ENCODE data around the gene TANC1. TPM values are rescaled to one million over a fixed set of nuclear protein-coding genes. Genes with fewer than 3 reads are reported as not detected.

Gene TANC1
- total RNA-seq, 1 experiment from 2014 or later: 2.5 TPM

DNA sequence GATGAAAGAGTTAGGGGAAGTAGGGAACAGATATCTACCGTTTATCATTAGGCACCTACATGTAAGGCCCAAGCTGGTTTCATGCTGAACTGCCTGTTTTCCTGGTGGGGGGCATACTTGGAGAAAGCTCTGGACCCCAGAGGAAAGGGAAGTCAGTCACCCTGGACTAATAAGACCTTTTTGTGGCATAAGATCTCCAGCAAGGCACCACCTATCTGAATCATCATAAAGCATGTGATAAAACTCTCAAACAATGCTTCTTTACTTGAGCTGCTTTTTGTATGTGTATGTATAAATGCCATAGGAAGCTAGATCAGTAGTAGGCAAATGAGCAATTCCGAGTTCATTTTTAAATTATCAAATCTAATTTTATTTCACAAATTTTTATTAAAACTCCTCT is 104.8 kb downstream of the TANC1 start:
- Histone ChIP-seq H3K4me1 (ENCODE audit: insufficient read depth, low read length) (no peaks in the 10 kb centered on the region), H2BK20ac (ENCODE audit: low read depth, low read length, poor library complexity, severe bottlenecking) (no peak overlapping the region), H3K9me3 (ENCODE audit: control insufficient read depth, low read depth, low read length) (no peaks in the 10 kb centered on the region), H2AFZ (ENCODE audit: low read length) (no peak overlapping the region), H3K79me2 (ENCODE audit: insufficient read depth, low read length) (no peaks in the 10 kb centered on the region), H3K23me2 (ENCODE audit: insufficient read length, low read depth, low read length, poor library complexity, severe bottlenecking) (no peaks in the 10 kb centered on the region), H2AK5ac (ENCODE audit: insufficient read length, low read length) (no peak overlapping the region), H2BK5ac (ENCODE audit: insufficient read length, low read length) (no peak overlapping the region), H4K8ac (replicated peaks; ENCODE audit: insufficient read length, low read depth, low read length) (no peak overlapping the region), H3K9ac (ENCODE audit: extremely low read depth, insufficient read length, low read length) (no peak overlapping the region), H2BK15ac (ENCODE audit: low read depth, low read length) (no peak overlapping the region), H3K4me2 (ENCODE audit: insufficient read depth, insufficient read length, low read length) (no peak overlapping the region), H3K27me3 (ENCODE audit: insufficient read depth, low read length) (no peaks in the 10 kb centered on the region), H3K56ac (ENCODE audit: insufficient read length, low read depth, low read length) (no peak overlapping the region), H3K18ac (ENCODE audit: insufficient read length, low read depth, low read length) (no peak overlapping the region), H2BK12ac (ENCODE audit: insufficient read length, low read depth, low read length) (no peak overlapping the region), H3K4ac (ENCODE audit: low read depth, low read length) (no peak overlapping the region), H3K14ac (ENCODE audit: insufficient read depth, low read length) (no peak overlapping the region), H4K5ac (ENCODE audit: insufficient read length, low read depth, low read length) (no peak overlapping the region), H4K20me1 (ENCODE audit: control insufficient read depth, insufficient read depth, insufficient read length) (no peaks in the 10 kb centered on the region), H4K91ac (ENCODE audit: insufficient read length, low read depth, low read length) (no peak overlapping the region), H3T11ph (ENCODE audit: low read length) (no peak overlapping the region), H3K79me1 (ENCODE audit: insufficient read depth, low read depth, low read length, poor library complexity, severe bottlenecking) (no peaks in the 10 kb centered on the region), H3K27ac (ENCODE audit: insufficient read length, low read depth, low read length) (no peak overlapping the region), H3K23ac (ENCODE audit: insufficient read length, low read depth, low read length) (no peak overlapping the region), H2BK120ac (ENCODE audit: low read depth, low read length, poor library complexity, severe bottlenecking) (no peak overlapping the region)
- Mint-ChIP-seq H3K27ac (no peak overlapping the region), H3K4me3 (no peak overlapping the region), H3K9me3 (no peaks in the 10 kb centered on the region), H3K4me1 (peaks cover 0 to 14% of the 10 kb centered on the region in 2 experiments; a peak in 3 of 4 replicates), H3K36me3 (ENCODE audit: insufficient read depth in 1 of 3, low read depth in 3 of 3) (no peaks in the 10 kb centered on the region), H3K27me3 (ENCODE audit: low read depth) (no peaks in the 10 kb centered on the region)
- no peak for TF ChIP-seq CTCF (conservative IDR thresholded peaks at IDR 0.05)
- WGBS (ENCODE audit: extremely low coverage, insufficient read length, low lambda C conversion rate): no CpG with 5 or more reads among the region's 2 CpGs
- DNase-seq: no peak
